PC-3 (cell line): ENCODE results near the gene SLC13A4.

Experiments
- EZH2 ChIP-seq: fragments of 300-600 bp; sonication (generic); IDR thresholded peaks from one replicate; pipeline ENCODE4 v1.6.1; 2017; ENCODE audit warnings: antibody characterized with exemption, mild to moderate bottlenecking, low read length; ENCODE audit not compliant: unreplicated experiment
- EZH2phosphoT487 ChIP-seq: fragments of 300-600 bp; sonication (generic); IDR thresholded peaks from 2 replicates; pipeline ENCODE4 v1.6.1; 2018; ENCODE audit warnings: mild to moderate bottlenecking, antibody characterized with exemption, low read length, borderline replicate concordance
- TF ChIP-seq, protein P1 (sequence below): fragments of 300-600 bp; sonication (generic); conservative IDR thresholded peaks from 2 replicates; pipeline ENCODE4 v1.5.1; 2017; ENCODE audit warnings: antibody characterized with exemption, low read depth, mild to moderate bottlenecking, low read length

DNA sequence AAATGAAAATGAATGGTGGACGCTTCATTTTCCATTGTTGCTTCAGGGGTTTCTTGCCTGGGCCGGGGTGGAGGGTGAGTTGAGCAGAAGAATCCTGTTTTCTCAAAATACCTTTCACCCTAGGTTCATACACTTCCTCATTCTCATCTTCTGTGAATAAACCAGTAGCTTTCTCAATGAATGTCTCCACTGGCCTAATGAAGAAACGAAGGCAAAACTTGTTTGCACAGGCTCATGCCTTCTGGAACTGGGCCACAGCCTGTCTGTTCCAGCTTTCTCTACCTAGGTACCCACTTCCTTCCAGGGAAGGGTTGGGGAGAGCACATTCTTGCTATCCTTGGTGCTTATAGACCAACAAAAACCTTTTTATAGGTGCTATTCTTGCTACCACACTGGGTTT lies 44.4 kb downstream of the SLC13A4 start:
- TF ChIP-seq, protein P1, sequence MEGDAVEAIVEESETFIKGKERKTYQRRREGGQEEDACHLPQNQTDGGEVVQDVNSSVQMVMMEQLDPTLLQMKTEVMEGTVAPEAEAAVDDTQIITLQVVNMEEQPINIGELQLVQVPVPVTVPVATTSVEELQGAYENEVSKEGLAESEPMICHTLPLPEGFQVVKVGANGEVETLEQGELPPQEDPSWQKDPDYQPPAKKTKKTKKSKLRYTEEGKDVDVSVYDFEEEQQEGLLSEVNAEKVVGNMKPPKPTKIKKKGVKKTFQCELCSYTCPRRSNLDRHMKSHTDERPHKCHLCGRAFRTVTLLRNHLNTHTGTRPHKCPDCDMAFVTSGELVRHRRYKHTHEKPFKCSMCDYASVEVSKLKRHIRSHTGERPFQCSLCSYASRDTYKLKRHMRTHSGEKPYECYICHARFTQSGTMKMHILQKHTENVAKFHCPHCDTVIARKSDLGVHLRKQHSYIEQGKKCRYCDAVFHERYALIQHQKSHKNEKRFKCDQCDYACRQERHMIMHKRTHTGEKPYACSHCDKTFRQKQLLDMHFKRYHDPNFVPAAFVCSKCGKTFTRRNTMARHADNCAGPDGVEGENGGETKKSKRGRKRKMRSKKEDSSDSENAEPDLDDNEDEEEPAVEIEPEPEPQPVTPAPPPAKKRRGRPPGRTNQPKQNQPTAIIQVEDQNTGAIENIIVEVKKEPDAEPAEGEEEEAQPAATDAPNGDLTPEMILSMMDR = no peak
- TF ChIP-seq EZH2 (no peak), EZH2phosphoT487 (no peak)
